ENCODE results near the gene KANSL1. TPM values are rescaled to one million over a fixed set of nuclear protein-coding genes. Genes with fewer than 3 reads are reported as not detected.

Gene KANSL1
- total and polyA plus RNA-seq, 2 of the 4 experiments (the other 2 are of a cell fraction), result 19.1 to 49.6 TPM

- no peak overlapping the region for H2AK9ac ChIP-seq (replicated peaks; ENCODE audit: low read depth, low read length, poor library complexity)
- no TSS peak for BruUV-seq (replicated peaks)
- ATAC-seq (ENCODE audit: low read depth) (no peak), DNase-seq (peak; percentile 34)
- no peak overlapping the region for H2BK5ac ChIP-seq (ENCODE audit: low read depth, low read length, poor library complexity, severe bottlenecking)
- intact Hi-C loops (cut with micrococcal nuclease), result loop anchor here (5.0 to 10.0 kb wide), 2 partner anchors 34 to 63 kb away; no protein-coding TSS in a partner anchor
- H3K4me3 ChIP-seq (ENCODE audit: insufficient read depth, low read depth, low read length), result no peak overlapping the region
- dilution Hi-C loops (cut with HindIII; ENCODE audit: low sequenced_read_pairs, unreplicated experiment), result no loop called here
- CTCF ChIA-PET, result no interaction called here
- H2BK20ac ChIP-seq (ENCODE audit: low read depth, low read length), result no peak overlapping the region
- H2BK15ac ChIP-seq (ENCODE audit: low read depth, low read length), result no peak overlapping the region
- no peak overlapping the region for H3K14ac ChIP-seq (replicated peaks; ENCODE audit: low read depth, low read length)
- H3K4me1 ChIP-seq (ENCODE audit: control insufficient read depth, insufficient read depth, low read length), result peaks cover 14% of the 10 kb centered on the region
- H4K20me1 ChIP-seq (ENCODE audit: insufficient read depth, low read length), result peaks cover 97% of the 10 kb centered on the region
- H2AK5ac ChIP-seq (ENCODE audit: low read depth, low read length), result no peak overlapping the region
- H3K18ac ChIP-seq (ENCODE audit: low read depth, low read length), result no peak overlapping the region
- no peak for TF ChIP-seq CEBPB (IDR thresholded peaks at IDR 0.05; ENCODE audit: low read depth, low read length)
- no peak for TF ChIP-seq CTCF (conservative IDR thresholded peaks at IDR 0.05; ENCODE audit: low read depth, low read length)
- TF ChIP-seq BHLHE40 (IDR thresholded peaks at IDR 0.05; ENCODE audit: low read depth, low read length), result no peak
- TF ChIP-seq MAFK (IDR thresholded peaks at IDR 0.05; ENCODE audit: low read depth, low read length), result no peak
- TF ChIP-seq POLR2A (IDR thresholded peaks at IDR 0.05; ENCODE audit: low read depth, low read length), result no peak
- no peak for TF ChIP-seq RCOR1 (IDR thresholded peaks at IDR 0.05; ENCODE audit: insufficient replicate concordance, low read length)
- TF ChIP-seq ELK1 (IDR thresholded peaks at IDR 0.05; ENCODE audit: borderline replicate concordance, low read depth, low read length), result no peak
- TF ChIP-seq RAD21 (IDR thresholded peaks at IDR 0.05; ENCODE audit: low read length), result no peak
- peaks cover 23% of the 10 kb centered on the region for H3K9me1 ChIP-seq (ENCODE audit: insufficient read depth, low read length)
- no peak overlapping the region for H4K91ac ChIP-seq (ENCODE audit: insufficient read depth, low read depth, low read length)
- no peak overlapping the region for H3K4ac ChIP-seq (ENCODE audit: low read depth, low read length)
- no peak overlapping the region for H4K8ac ChIP-seq (ENCODE audit: low read depth in 2 of 2, low read length in 2 of 2)
- no peak overlapping the region for H3K4me2 ChIP-seq (ENCODE audit: low read depth, low read length)
- in situ Hi-C loops (cut with MboI; ENCODE audit: low sequenced_read_pairs), result no loop called here
- H3K27ac ChIP-seq (ENCODE audit: insufficient read depth, low read length), result no peak overlapping the region
- POLR2A ChIA-PET (ENCODE audit: unreplicated experiment), result no interaction called here
- H2AFZ ChIP-seq (replicated peaks; ENCODE audit: low read length, poor library complexity), result no peak overlapping the region
- no peaks in the 10 kb centered on the region for H3K9me3 ChIP-seq (ENCODE audit: control insufficient read depth, insufficient read depth, low read length)
- H4K5ac ChIP-seq (ENCODE audit: low read depth, low read length), result no peak overlapping the region
- no peak overlapping the region for H2BK120ac ChIP-seq (ENCODE audit: low read depth, low read length)
- H3K36me3 ChIP-seq (ENCODE audit: control insufficient read depth, insufficient read depth, low read length), result no peaks in the 10 kb centered on the region
- H3K23ac ChIP-seq (ENCODE audit: low read depth, low read length), result no peak overlapping the region
- H3K79me1 ChIP-seq (ENCODE audit: low read depth in 1 of 2, low read length in 2 of 2), result peaks cover 10 to 85% of the 10 kb centered on the region in 2 experiments; a peak in 3 of 4 replicates
- no peaks in the 10 kb centered on the region for H3K27me3 ChIP-seq (ENCODE audit: control insufficient read depth, insufficient read depth, low read length)
- no peak overlapping the region for H3K56ac ChIP-seq (ENCODE audit: extremely low read depth, insufficient read depth, low read length)
- H3K9ac ChIP-seq (ENCODE audit: low read depth, low read length), result no peak overlapping the region
Observed at GRCh38 chr17:46151762-46152161, 41.5 kb downstream of the KANSL1 start.

All from IMR-90 (cell line).